ENCODE data around the gene TIGIT.

Gene TIGIT

GRCh38 chr3:114351822-114352145, 58.0 kb downstream of the TIGIT start:
- DNase-seq (ENCODE audit: low read depth) = no peak

GRCh38 chr3:114355653-114356052, 61.8 kb downstream of the TIGIT start:
- no peak for DNase-seq (ENCODE audit: low read depth)

GRCh38 chr3:114356066-114356465, 62.2 kb downstream of the TIGIT start:
- DNase-seq (ENCODE audit: low read depth) = no peak

GRCh38 chr3:114356525-114356924, 62.7 kb downstream of the TIGIT start:
- no peak for DNase-seq (ENCODE audit: low read depth)
